MG63 (cell line): Measurements from ENCODE around the gene PRPF18. TPM values are rescaled to one million over a fixed set of nuclear protein-coding genes. Genes with fewer than 3 reads are reported as not detected.

ENCODE experiments used
- DNase-seq: peaks from one replicate; pipeline ENCODE4 v3.0.0-alpha.2; 2020
- H3K27me3 ChIP-seq: fragments of 250-450 bp; sonication (Bioruptor Pico); 2 replicates; pipeline ENCODE4 v1.5.1; 2020; ENCODE audit warnings: mild to moderate bottlenecking, moderate library complexity
- H3K36me3 ChIP-seq: fragments of 250-450 bp; sonication (Bioruptor Pico); 2 replicates; pipeline ENCODE4 v1.5.1; 2020; ENCODE audit warnings: mild to moderate bottlenecking, moderate library complexity
- H3K4me3 ChIP-seq: fragments of 250-450 bp; sonication (Bioruptor Pico); 2 replicates; pipeline ENCODE4 v1.5.1; 2020; ENCODE audit warnings: mild to moderate bottlenecking, moderate library complexity
- H3K9me3 ChIP-seq: fragments of 250-450 bp; sonication (Bioruptor Pico); 2 replicates; pipeline ENCODE4 v1.5.1; 2020; ENCODE audit warnings: mild to moderate bottlenecking, moderate library complexity
- total RNA-seq: library from RNA; depleted of rRNA; stranded (reverse); fragments of >200 nt; shearing (Covaris generic); gene quantifications from 2 replicates; pipeline ENCODE4 v1.2.3, GENCODE V29; 2014; ENCODE audit warnings: low replicate concordance

The PRPF18 gene
- total RNA-seq, 1 experiment from 2014 or later = 18.3 TPM

- Histone ChIP-seq H3K36me3 (peaks cover 4% of the 10 kb centered on the region; the same call in 1 of the 2 replicates), H3K27me3 (no peaks in the 10 kb centered on the region), H3K9me3 (no peaks in the 10 kb centered on the region), H3K4me3 (no peak overlapping the region)
- DNase-seq = no peak
Measured at GRCh38 chr10:13629116-13629515, 42.4 kb downstream of the PRPF18 start.

GRCh38 chr10:13630231-13630630 lies 43.5 kb downstream of the PRPF18 start:
- no peaks in the 10 kb centered on the region for H3K9me3 ChIP-seq
- no peak for DNase-seq

GRCh38 chr10:13631594-13631993 lies 44.8 kb downstream of the PRPF18 start:
- Histone ChIP-seq H3K27me3 (no peaks in the 10 kb centered on the region), H3K4me3 (no peak overlapping the region), H3K9me3 (no peaks in the 10 kb centered on the region), H3K36me3 (peaks cover 4% of the 10 kb centered on the region; the same call in 1 of the 2 replicates)
- no peak for DNase-seq

More at GRCh38 chr10:13630231-13630630, 43.5 kb downstream of the PRPF18 start:
- Histone ChIP-seq H3K27me3 (no peaks in the 10 kb centered on the region), H3K36me3 (peaks cover 4% of the 10 kb centered on the region; the same call in 1 of the 2 replicates), H3K4me3 (no peak overlapping the region)

GRCh38 chr10:13632440-13632839 lies 45.7 kb downstream of the PRPF18 start:
- Histone ChIP-seq H3K9me3 (no peaks in the 10 kb centered on the region), H3K36me3 (peaks cover 4% of the 10 kb centered on the region; the same call in 1 of the 2 replicates), H3K27me3 (no peaks in the 10 kb centered on the region), H3K4me3 (no peak overlapping the region)
- DNase-seq = no peak

- Histone ChIP-seq H3K36me3 (peaks cover 4% of the 10 kb centered on the region; the same call in 1 of the 2 replicates), H3K4me3 (no peak overlapping the region), H3K9me3 (no peaks in the 10 kb centered on the region), H3K27me3 (no peaks in the 10 kb centered on the region)
- no peak for DNase-seq
Measured at GRCh38 chr10:13632884-13633440, 46.2 kb downstream of the PRPF18 start.

GRCh38 chr10:13633689-13634088 lies 46.9 kb downstream of the PRPF18 start:
- no peaks in the 10 kb centered on the region for H3K27me3 ChIP-seq
- DNase-seq = no peak
- H3K4me3 ChIP-seq = no peak overlapping the region
- peaks cover 4% of the 10 kb centered on the region for H3K36me3 ChIP-seq
- no peaks in the 10 kb centered on the region for H3K9me3 ChIP-seq

- Histone ChIP-seq H3K4me3 (no peak overlapping the region), H3K27me3 (no peaks in the 10 kb centered on the region), H3K9me3 (no peaks in the 10 kb centered on the region), H3K36me3 (peaks cover 4% of the 10 kb centered on the region)
- DNase-seq = no peak
Measured at GRCh38 chr10:13634207-13634606, 47.4 kb downstream of the PRPF18 start.

GRCh38 chr10:13636776-13637175 lies 50.0 kb downstream of the PRPF18 start:
- H3K27me3 ChIP-seq = no peaks in the 10 kb centered on the region
- DNase-seq = no peak

GRCh38 chr10:13637303-13637856 lies 50.6 kb downstream of the PRPF18 start:
- Histone ChIP-seq H3K9me3 (peaks cover 8% of the 10 kb centered on the region; the same call in 1 of the 2 replicates), H3K27me3 (no peaks in the 10 kb centered on the region), H3K36me3 (peaks cover 9% of the 10 kb centered on the region), H3K4me3 (no peak overlapping the region)
- no peak for DNase-seq

More at GRCh38 chr10:13636776-13637175, 50.0 kb downstream of the PRPF18 start:
- H3K9me3 ChIP-seq = 0 out of 2 replicates have a peak, but pooled peaks cover 4% of the 10 kb centered on the region
- no peak overlapping the region for H3K4me3 ChIP-seq
- peaks cover 9% of the 10 kb centered on the region for H3K36me3 ChIP-seq

- Histone ChIP-seq H3K9me3 (peaks cover 8% of the 10 kb centered on the region; the same call in 1 of the 2 replicates), H3K27me3 (no peaks in the 10 kb centered on the region), H3K4me3 (no peak overlapping the region), H3K36me3 (peaks cover 11% of the 10 kb centered on the region)
- DNase-seq = no peak
Measured at GRCh38 chr10:13637894-13638293, 51.1 kb downstream of the PRPF18 start.

GRCh38 chr10:13642293-13642692 lies 55.5 kb downstream of the PRPF18 start:
- Histone ChIP-seq H3K9me3 (peaks cover 8% of the 10 kb centered on the region; the same call in 1 of the 2 replicates), H3K27me3 (no peaks in the 10 kb centered on the region), H3K36me3 (peaks cover 23% of the 10 kb centered on the region), H3K4me3 (no peak overlapping the region)
- DNase-seq = no peak

GRCh38 chr10:13643016-13643415 lies 56.3 kb downstream of the PRPF18 start:
- peaks cover 8% of the 10 kb centered on the region; the same call in 1 of the 2 replicates for H3K9me3 ChIP-seq
- H3K4me3 ChIP-seq = no peak overlapping the region
- H3K27me3 ChIP-seq = no peaks in the 10 kb centered on the region
- H3K36me3 ChIP-seq = peaks cover 23% of the 10 kb centered on the region
- DNase-seq = no peak

- no peak for DNase-seq
- Histone ChIP-seq H3K4me3 (no peak overlapping the region), H3K36me3 (peaks cover 19% of the 10 kb centered on the region), H3K27me3 (no peaks in the 10 kb centered on the region), H3K9me3 (peaks cover 8% of the 10 kb centered on the region; the same call in 1 of the 2 replicates)
Measured at GRCh38 chr10:13644866-13645265, 58.1 kb downstream of the PRPF18 start.

GRCh38 chr10:13648425-13648824 lies 61.7 kb downstream of the PRPF18 start:
- H3K27me3 ChIP-seq = no peaks in the 10 kb centered on the region
- no peak overlapping the region for H3K4me3 ChIP-seq
- peaks cover 15% of the 10 kb centered on the region for H3K36me3 ChIP-seq
- DNase-seq = no peak
- H3K9me3 ChIP-seq = no peaks in the 10 kb centered on the region

- Histone ChIP-seq H3K4me3 (no peak overlapping the region), H3K9me3 (no peaks in the 10 kb centered on the region), H3K27me3 (no peaks in the 10 kb centered on the region), H3K36me3 (peaks cover 14% of the 10 kb centered on the region)
- no peak for DNase-seq
Measured at GRCh38 chr10:13649844-13650520, 63.2 kb downstream of the PRPF18 start.

- no peaks in the 10 kb centered on the region for H3K9me3 ChIP-seq
- H3K27me3 ChIP-seq = no peaks in the 10 kb centered on the region
- DNase-seq = no peak
- H3K4me3 ChIP-seq = no peak overlapping the region
- H3K36me3 ChIP-seq = peaks cover 10% of the 10 kb centered on the region
Measured at GRCh38 chr10:13650961-13651360, 64.2 kb downstream of the PRPF18 start.

GRCh38 chr10:13651969-13652720 lies 65.4 kb downstream of the PRPF18 start:
- no peaks in the 10 kb centered on the region for H3K27me3 ChIP-seq
- no peaks in the 10 kb centered on the region for H3K9me3 ChIP-seq
- DNase-seq = no peak
- H3K36me3 ChIP-seq = peaks cover 10% of the 10 kb centered on the region
- H3K4me3 ChIP-seq = no peak overlapping the region
